ENCODE data around the gene LMCD1.

The LMCD1 gene

DNA sequence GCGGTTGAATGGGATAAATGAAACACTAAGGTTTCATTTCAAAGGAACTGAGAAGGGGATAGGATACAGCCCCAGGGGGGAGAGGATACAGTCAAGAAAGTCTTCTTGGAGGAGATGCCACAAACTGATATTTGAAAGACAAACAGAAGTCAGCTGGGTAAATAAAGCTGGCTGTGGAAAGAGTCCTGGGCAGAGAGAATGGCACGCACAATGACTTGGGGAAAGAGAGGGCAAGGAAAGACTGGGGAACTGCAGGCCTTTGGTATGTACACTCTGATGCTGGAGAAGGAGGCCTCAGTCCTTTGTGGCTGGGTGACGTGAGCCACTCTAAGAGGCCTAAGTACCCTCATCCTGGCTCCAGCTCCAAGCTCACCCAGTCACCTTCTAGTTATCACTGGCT lies 45.2 kb upstream of the LMCD1 start:
- TF ChIP-seq TAF1 (IDR thresholded peaks at IDR 0.05; ENCODE audit: borderline replicate concordance, insufficient read depth, low read length) (no peak), SIN3A (IDR thresholded peaks at IDR 0.05; ENCODE audit: borderline replicate concordance, insufficient read depth, low read length) (no peak), FOXP2 (optimal IDR thresholded peaks at IDR 0.05; ENCODE audit: borderline replicate concordance, extremely low read depth, extremely low read length, insufficient read depth) (no peak), POLR2AphosphoS5 (IDR thresholded peaks at IDR 0.05; ENCODE audit: low read depth, low read length) (no peak)
- TF ChIP-seq, protein P1, sequence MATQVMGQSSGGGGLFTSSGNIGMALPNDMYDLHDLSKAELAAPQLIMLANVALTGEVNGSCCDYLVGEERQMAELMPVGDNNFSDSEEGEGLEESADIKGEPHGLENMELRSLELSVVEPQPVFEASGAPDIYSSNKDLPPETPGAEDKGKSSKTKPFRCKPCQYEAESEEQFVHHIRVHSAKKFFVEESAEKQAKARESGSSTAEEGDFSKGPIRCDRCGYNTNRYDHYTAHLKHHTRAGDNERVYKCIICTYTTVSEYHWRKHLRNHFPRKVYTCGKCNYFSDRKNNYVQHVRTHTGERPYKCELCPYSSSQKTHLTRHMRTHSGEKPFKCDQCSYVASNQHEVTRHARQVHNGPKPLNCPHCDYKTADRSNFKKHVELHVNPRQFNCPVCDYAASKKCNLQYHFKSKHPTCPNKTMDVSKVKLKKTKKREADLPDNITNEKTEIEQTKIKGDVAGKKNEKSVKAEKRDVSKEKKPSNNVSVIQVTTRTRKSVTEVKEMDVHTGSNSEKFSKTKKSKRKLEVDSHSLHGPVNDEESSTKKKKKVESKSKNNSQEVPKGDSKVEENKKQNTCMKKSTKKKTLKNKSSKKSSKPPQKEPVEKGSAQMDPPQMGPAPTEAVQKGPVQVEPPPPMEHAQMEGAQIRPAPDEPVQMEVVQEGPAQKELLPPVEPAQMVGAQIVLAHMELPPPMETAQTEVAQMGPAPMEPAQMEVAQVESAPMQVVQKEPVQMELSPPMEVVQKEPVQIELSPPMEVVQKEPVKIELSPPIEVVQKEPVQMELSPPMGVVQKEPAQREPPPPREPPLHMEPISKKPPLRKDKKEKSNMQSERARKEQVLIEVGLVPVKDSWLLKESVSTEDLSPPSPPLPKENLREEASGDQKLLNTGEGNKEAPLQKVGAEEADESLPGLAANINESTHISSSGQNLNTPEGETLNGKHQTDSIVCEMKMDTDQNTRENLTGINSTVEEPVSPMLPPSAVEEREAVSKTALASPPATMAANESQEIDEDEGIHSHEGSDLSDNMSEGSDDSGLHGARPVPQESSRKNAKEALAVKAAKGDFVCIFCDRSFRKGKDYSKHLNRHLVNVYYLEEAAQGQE (IDR thresholded peaks at IDR 0.05; ENCODE audit: insufficient read depth in 1 of 2, low read depth in 2 of 2, low read length in 2 of 2): no peak

DNA sequence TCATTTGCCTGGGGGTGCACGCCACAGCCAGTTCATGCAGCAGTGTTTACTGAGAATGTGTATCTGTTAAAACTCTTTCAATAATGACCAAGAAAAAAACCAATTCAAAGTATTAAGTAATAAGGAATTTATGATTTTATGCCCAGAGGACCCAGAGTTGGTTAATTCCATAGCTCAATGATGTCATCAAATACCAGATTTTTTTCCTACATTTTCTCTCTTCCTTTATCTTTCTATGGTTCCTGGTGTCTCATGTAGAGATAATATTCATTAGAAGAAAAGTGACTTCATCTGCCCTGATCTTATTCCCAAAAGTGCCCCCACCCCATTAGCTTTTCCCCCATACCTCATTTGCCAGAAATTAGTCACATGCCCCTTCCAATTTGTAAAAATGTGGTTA lies 44.6 kb upstream of the LMCD1 start:
- TF ChIP-seq, protein P1 (IDR thresholded peaks at IDR 0.05; ENCODE audit: insufficient read depth in 1 of 2, low read depth in 2 of 2, low read length in 2 of 2): no peak
- TF ChIP-seq FOXP2 (optimal IDR thresholded peaks at IDR 0.05; ENCODE audit: borderline replicate concordance, extremely low read depth, extremely low read length, insufficient read depth) (no peak), SIN3A (IDR thresholded peaks at IDR 0.05; ENCODE audit: borderline replicate concordance, insufficient read depth, low read length) (no peak), POLR2AphosphoS5 (IDR thresholded peaks at IDR 0.05; ENCODE audit: low read depth, low read length) (no peak), TAF1 (IDR thresholded peaks at IDR 0.05; ENCODE audit: borderline replicate concordance, insufficient read depth, low read length) (no peak)

DNA sequence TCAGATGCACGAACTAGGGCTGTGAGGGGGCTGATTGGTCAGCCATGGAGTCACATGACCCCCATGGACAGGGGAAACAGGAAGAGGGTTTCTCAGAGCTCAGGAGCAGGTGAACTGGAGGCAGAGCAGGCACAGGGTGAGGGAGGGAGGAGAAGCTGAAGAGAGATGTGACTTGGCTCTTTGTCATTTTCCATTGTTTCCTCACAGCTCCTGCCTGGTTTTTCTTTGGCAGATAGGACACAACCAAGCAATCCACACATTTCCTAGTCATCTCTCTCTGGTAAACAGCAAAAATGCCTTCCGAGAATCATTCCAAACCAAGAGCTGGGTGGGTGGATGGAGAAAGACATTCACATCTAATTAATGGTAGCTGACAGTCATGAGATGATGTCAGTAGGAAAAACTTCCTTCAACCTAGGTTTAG lies 43.4 kb upstream of the LMCD1 start:
- TF ChIP-seq TAF1 (IDR thresholded peaks at IDR 0.05; ENCODE audit: borderline replicate concordance, insufficient read depth, low read length) (no peak), POLR2AphosphoS5 (IDR thresholded peaks at IDR 0.05; ENCODE audit: low read depth, low read length) (no peak), SIN3A (IDR thresholded peaks at IDR 0.05; ENCODE audit: borderline replicate concordance, insufficient read depth, low read length) (no peak), FOXP2 (optimal IDR thresholded peaks at IDR 0.05; ENCODE audit: borderline replicate concordance, extremely low read depth, extremely low read length, insufficient read depth) (no peak)
- TF ChIP-seq, protein P1 (IDR thresholded peaks at IDR 0.05; ENCODE audit: insufficient read depth in 1 of 2, low read depth in 2 of 2, low read length in 2 of 2): no peak

DNA sequence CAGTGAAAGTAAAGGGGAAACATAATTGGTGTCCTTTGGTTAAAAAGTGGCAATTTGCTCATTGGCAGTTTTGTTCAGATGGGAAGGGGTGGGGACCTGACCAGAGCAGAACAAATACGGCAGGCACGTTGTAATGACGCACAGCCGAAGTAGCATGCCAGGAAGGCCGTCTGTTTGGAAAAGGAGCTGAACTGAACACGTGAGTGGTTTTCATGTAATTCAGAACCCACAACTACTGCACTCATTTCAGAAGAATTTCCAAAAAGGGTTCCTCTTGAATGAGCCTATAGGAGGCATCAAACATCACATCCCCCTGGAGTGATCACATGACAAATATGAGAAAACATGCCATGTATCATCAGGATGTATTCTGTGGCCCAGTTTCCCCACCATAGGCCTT lies 42.9 kb upstream of the LMCD1 start:
- TF ChIP-seq, protein P1 (IDR thresholded peaks at IDR 0.05; ENCODE audit: insufficient read depth in 1 of 2, low read depth in 2 of 2, low read length in 2 of 2): no peak
- TF ChIP-seq FOXP2 (optimal IDR thresholded peaks at IDR 0.05; ENCODE audit: borderline replicate concordance, extremely low read depth, extremely low read length, insufficient read depth): no peak

DNA sequence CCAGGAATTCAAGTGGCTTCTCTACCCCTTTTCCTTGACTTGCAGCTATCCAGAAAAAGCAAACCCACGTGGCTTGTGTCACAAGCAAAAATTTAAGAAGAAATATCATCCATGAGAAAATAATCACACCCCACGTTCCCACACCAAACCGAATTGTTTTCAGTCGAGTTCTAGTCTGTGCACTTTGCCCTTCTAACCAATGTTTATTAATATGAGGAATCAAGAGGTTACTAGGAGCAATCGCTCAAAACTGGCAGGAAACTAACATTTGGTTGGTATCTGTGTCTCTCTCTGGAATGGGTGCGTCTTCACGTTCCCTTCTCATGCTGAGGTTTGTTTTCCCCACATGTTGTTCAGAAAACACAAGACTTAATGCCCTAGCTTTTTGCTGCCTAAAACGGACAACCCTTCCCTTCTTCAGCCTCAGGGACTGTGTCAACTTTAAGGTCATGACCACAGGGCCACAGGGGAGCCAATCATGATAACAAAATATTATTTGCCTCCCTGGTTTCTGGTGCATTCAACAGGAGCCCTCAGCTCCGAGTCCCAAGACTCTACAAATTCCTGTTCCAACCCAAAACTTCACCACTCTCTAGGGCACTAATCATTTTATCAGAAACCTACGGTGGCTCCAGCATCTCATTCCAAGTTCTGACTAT lies 41.4 kb upstream of the LMCD1 start:
- TF ChIP-seq FOXP2 (optimal IDR thresholded peaks at IDR 0.05; ENCODE audit: borderline replicate concordance, extremely low read depth, extremely low read length, insufficient read depth): no peak
- TF ChIP-seq, protein P1 (IDR thresholded peaks at IDR 0.05; ENCODE audit: insufficient read depth in 1 of 2, low read depth in 2 of 2, low read length in 2 of 2): no peak
- no peak for TF ChIP-seq SIN3A (IDR thresholded peaks at IDR 0.05; ENCODE audit: borderline replicate concordance, insufficient read depth, low read length)
- no peak for TF ChIP-seq POLR2AphosphoS5 (IDR thresholded peaks at IDR 0.05; ENCODE audit: low read depth, low read length)
- TF ChIP-seq TAF1 (IDR thresholded peaks at IDR 0.05; ENCODE audit: borderline replicate concordance, insufficient read depth, low read length): no peak

All from PFSK-1 (cell line).